Measurements from ENCODE around the gene UHMK1.

Gene UHMK1

DNA sequence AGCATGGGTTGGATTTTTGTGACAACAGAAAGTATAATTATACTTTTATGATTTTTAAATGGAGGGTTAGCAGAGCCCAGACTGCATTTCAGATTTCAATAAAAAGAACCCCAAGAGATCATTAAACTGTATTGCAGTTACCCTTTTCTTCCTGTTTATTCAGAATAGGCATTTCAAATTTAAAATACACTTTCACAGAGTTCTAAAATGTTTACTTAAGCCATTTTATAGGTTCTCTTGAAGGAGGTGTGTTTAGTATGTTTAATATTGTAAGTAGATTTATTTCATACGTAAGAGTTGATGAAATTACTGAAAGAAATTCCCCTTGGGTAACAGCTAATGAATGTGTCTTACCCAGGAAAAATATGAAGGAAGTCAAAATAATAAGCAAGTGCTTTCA, 81.3 kb downstream of the UHMK1 start:
- no peak overlapping the region for H3K4me3 ChIP-seq (ENCODE audit: low read depth, low read length)
- no peak for DNase-seq (ENCODE audit: low read depth)
- TF ChIP-seq, protein P1, sequence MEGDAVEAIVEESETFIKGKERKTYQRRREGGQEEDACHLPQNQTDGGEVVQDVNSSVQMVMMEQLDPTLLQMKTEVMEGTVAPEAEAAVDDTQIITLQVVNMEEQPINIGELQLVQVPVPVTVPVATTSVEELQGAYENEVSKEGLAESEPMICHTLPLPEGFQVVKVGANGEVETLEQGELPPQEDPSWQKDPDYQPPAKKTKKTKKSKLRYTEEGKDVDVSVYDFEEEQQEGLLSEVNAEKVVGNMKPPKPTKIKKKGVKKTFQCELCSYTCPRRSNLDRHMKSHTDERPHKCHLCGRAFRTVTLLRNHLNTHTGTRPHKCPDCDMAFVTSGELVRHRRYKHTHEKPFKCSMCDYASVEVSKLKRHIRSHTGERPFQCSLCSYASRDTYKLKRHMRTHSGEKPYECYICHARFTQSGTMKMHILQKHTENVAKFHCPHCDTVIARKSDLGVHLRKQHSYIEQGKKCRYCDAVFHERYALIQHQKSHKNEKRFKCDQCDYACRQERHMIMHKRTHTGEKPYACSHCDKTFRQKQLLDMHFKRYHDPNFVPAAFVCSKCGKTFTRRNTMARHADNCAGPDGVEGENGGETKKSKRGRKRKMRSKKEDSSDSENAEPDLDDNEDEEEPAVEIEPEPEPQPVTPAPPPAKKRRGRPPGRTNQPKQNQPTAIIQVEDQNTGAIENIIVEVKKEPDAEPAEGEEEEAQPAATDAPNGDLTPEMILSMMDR (IDR thresholded peaks at IDR 0.05; ENCODE audit: low read depth, low read length, missing control alignments), result no peak
